Measurements from ENCODE around the gene MYO1E. TPM values are rescaled to one million over a fixed set of nuclear protein-coding genes. Genes with fewer than 3 reads are reported as not detected.

Gene MYO1E
- total RNA-seq, 1 donor from 2014 or later, result 71.3 TPM

DNA sequence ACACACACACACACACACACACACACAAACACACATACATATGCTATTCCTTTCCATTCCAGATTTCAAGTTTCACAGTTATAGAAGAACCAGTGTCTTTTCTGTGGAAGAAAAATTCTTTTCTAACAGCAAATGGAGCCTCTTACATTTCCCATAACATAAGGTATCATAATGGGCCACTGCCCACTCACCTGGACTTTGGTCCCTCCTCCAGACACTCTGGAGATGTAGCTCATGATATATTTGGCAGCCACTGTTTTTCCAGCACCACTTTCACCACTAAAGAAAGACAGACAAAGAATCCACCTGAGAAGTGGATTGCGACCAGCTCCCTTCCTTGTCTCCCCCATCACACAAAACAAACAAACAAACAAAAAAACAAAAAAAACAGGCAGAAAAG lies 136.3 kb downstream of the MYO1E start:
- no peak overlapping the region for H3K27ac Mint-ChIP-seq
- no peaks in the 10 kb centered on the region for H3K9me3 Mint-ChIP-seq
- DNase-seq (ENCODE audit: low spot score), result no peak
- peaks cover 7% of the 10 kb centered on the region for H3K27me3 Mint-ChIP-seq (ENCODE audit: low read depth)
- H3K4me1 Mint-ChIP-seq (ENCODE audit: low read depth), result peaks cover 11% of the 10 kb centered on the region
- intact Hi-C loops (cut with micrococcal nuclease), result no loop called here
- peaks cover 16% of the 10 kb centered on the region for H3K36me3 Mint-ChIP-seq (ENCODE audit: low read depth)
- no peak overlapping the region for H3K4me3 Mint-ChIP-seq (ENCODE audit: low read depth)

DNA sequence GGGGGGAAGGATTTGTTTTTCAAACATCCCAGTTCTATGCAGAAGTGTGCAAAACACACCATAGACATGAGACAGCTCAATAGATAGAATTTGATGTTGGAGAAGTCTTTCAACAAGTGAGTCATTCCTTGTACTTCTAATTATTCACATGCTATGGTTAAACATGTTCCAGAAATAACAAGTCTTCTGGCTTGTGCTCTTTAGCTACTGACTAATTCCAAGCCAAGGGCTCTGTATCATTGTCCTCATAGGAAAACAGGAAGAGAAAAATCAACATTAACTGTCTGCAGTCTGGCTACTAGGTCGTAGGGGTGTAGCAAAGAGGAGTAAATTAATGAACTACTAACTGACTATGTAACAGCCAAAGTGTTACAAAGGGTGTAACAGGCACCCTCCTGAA lies 140.2 kb downstream of the MYO1E start:
- peaks cover 11% of the 10 kb centered on the region for H3K4me1 Mint-ChIP-seq (ENCODE audit: low read depth)
- no peaks in the 10 kb centered on the region for H3K9me3 Mint-ChIP-seq
- H3K27ac Mint-ChIP-seq, result no peak overlapping the region

DNA sequence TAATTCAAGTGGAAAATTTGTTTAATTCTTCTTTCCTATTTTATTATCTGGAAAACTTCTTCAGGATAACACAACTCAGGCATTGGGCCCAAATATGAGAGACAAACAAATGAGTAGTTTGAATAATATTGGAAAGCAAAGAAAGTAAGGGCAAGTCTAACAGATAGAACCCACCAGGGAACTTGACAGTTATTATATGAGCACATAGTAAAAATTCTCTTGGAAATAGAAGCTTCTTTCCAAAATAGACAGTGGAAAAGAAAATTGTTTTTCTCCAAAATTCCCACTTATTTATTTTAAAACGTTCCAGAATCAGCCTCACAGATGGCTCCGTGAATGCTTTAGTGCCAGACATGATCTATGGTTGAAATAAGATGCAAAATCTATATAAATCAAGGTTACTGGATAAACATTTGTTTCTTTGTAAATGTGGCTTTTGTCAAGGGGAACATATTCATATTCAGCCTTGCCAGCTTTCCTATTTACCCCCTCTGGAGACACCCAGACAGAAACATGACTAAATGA lies 142.1 kb downstream of the MYO1E start:
- Mint-ChIP-seq H3K4me3 (ENCODE audit: low read depth) (no peak overlapping the region), H3K27me3 (ENCODE audit: low read depth) (peaks cover 2% of the 10 kb centered on the region)
- intact Hi-C loops (cut with micrococcal nuclease), result no loop called here

More for the DNA sequence above, 140.2 kb downstream of the MYO1E start:
- Mint-ChIP-seq H3K36me3 (ENCODE audit: low read depth) (peaks cover 17% of the 10 kb centered on the region), H3K27me3 (ENCODE audit: low read depth) (peaks cover 2% of the 10 kb centered on the region), H3K4me3 (ENCODE audit: low read depth) (no peak overlapping the region)
- intact Hi-C loops (cut with micrococcal nuclease), result no loop called here
- no peak for DNase-seq (ENCODE audit: low spot score)

DNA sequence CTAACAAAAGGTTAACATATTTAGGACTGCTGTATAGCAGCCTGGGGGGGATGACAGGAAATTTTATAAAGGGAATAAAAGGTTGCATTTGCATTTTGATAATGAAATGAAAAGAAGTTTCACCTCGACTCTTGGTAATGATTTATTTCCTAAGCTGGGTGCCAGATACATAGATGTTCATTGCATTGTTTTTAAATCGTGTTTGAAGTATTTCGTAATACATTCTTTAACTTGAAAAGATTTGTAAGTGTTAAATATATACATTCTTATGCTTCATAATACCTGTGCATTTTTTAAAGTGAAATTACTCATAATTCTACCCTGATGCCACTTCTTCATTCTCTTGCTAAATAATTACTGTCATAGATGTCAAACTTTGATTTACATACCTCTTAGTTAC lies 143.2 kb downstream of the MYO1E start:
- no peak for DNase-seq (ENCODE audit: low spot score)
- H3K9me3 Mint-ChIP-seq, result no peaks in the 10 kb centered on the region
- H3K4me1 Mint-ChIP-seq (ENCODE audit: low read depth), result peaks cover 4% of the 10 kb centered on the region
- intact Hi-C loops (cut with micrococcal nuclease), result no loop called here
- peaks cover 15% of the 10 kb centered on the region for H3K36me3 Mint-ChIP-seq (ENCODE audit: low read depth)
- H3K27me3 Mint-ChIP-seq (ENCODE audit: low read depth), result peaks cover 2% of the 10 kb centered on the region
- no peak overlapping the region for H3K27ac Mint-ChIP-seq
- H3K4me3 Mint-ChIP-seq (ENCODE audit: low read depth), result no peak overlapping the region

More for the DNA sequence above, 142.1 kb downstream of the MYO1E start:
- no peak overlapping the region for H3K27ac Mint-ChIP-seq
- DNase-seq (ENCODE audit: low spot score), result no peak
- H3K4me1 Mint-ChIP-seq (ENCODE audit: low read depth), result peaks cover 4% of the 10 kb centered on the region
- no peaks in the 10 kb centered on the region for H3K9me3 Mint-ChIP-seq
- peaks cover 15% of the 10 kb centered on the region for H3K36me3 Mint-ChIP-seq (ENCODE audit: low read depth)

DNA sequence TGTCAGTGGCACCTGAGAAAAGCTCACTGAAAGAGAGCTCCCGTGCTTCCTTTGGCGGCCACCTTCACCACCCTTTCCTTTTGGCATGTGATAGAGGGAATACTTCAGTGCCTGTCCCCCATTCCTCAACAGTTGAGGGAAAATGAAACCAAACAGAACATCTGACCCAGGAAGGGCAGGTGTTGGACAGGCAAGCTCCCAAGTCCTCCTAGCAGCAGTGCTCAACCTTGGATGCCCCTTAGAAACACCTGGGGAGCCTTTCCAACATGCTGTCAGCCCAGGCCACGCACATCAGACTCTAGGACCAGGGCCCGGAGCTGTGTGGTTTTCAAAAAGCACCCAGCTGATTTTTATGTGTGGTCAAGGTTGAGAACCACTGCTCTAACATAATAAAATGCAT lies 143.7 kb downstream of the MYO1E start:
- peaks cover 15% of the 10 kb centered on the region for H3K36me3 Mint-ChIP-seq (ENCODE audit: low read depth)
- no peak overlapping the region for H3K4me3 Mint-ChIP-seq (ENCODE audit: low read depth)
- DNase-seq (ENCODE audit: low spot score), result no peak
- H3K9me3 Mint-ChIP-seq, result no peaks in the 10 kb centered on the region
- H3K4me1 Mint-ChIP-seq (ENCODE audit: low read depth), result peaks cover 4% of the 10 kb centered on the region
- intact Hi-C loops (cut with micrococcal nuclease), result no loop called here
- peaks cover 2% of the 10 kb centered on the region for H3K27me3 Mint-ChIP-seq (ENCODE audit: low read depth)
- no peak overlapping the region for H3K27ac Mint-ChIP-seq

DNA sequence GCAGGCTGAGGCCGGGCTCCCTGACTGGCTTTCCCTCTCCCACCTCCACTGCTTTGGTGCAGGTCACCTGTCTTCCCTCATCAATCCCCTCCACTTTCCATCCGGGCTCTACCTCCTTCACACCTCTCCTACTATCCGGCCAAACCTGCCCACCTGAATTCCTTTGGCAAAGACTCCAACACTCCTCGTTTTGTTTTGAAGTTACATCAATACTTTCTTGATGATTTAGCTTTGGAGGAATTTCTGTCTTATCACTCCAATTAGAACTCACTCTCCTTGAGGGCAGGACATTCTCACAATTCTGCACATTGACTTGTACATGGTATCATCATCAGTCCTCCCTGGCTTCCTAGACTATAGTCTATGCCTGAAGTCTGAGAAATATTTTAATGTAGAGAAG lies 145.7 kb downstream of the MYO1E start:
- no peaks in the 10 kb centered on the region for H3K9me3 Mint-ChIP-seq
- no peak for DNase-seq (ENCODE audit: low spot score)

DNA sequence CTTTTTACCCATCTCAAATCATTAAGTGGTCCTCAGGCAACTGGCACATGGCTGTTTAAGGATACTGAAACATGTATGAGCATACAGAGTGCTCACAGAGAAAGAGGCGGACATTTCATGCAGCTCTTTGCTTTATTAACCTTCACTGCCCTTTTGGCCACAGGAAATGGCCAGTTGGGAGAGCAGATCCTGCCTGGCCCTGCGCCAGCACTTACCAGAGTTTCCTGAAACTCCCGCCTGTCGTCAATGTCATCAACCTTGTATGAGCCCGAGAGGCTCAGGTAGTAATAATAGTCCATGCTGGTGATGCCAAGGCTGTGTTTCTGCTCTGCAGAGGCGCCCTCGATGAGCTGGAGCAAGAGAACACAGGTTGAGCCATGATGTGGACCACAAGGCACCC lies 148.2 kb downstream of the MYO1E start:
- Mint-ChIP-seq H3K36me3 (ENCODE audit: low read depth) (peaks cover 27% of the 10 kb centered on the region), H3K4me3 (ENCODE audit: low read depth) (no peak overlapping the region), H3K27me3 (ENCODE audit: low read depth) (no peaks in the 10 kb centered on the region), H3K9me3 (no peaks in the 10 kb centered on the region), H3K4me1 (ENCODE audit: low read depth) (peaks cover 10% of the 10 kb centered on the region), H3K27ac (no peak overlapping the region)
- no peak for DNase-seq (ENCODE audit: low spot score)
- intact Hi-C loops (cut with micrococcal nuclease), result no loop called here

More for the DNA sequence above, 145.7 kb downstream of the MYO1E start:
- Mint-ChIP-seq H3K27ac (no peak overlapping the region), H3K4me1 (ENCODE audit: low read depth) (peaks cover 5% of the 10 kb centered on the region), H3K36me3 (ENCODE audit: low read depth) (peaks cover 18% of the 10 kb centered on the region), H3K4me3 (ENCODE audit: low read depth) (no peak overlapping the region), H3K27me3 (ENCODE audit: low read depth) (peaks cover under 1% of the 10 kb centered on the region)
- intact Hi-C loops (cut with micrococcal nuclease), result no loop called here

DNA sequence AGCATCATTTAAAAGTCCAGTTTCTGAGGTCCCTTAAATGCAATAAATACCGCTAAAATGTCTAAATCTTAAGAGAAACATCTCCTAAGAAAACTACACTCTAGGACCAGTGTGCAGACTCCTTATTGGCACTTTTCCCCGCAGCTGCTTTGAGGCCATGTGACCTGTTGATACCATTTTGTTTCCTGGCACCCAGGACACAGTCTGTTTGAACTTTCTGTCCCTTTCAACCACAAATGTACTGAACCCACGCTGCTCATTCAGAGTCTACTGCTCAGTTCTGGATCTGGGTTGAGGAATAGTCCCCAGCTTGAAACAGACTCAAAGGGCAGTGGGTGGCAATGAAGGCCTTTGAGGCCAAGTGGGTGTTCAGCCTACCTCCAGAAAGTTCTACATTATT lies 148.9 kb downstream of the MYO1E start:
- Mint-ChIP-seq H3K27me3 (ENCODE audit: low read depth) (no peaks in the 10 kb centered on the region), H3K9me3 (no peaks in the 10 kb centered on the region), H3K4me3 (ENCODE audit: low read depth) (no peak overlapping the region), H3K4me1 (ENCODE audit: low read depth) (peaks cover 10% of the 10 kb centered on the region), H3K36me3 (ENCODE audit: low read depth) (peaks cover 28% of the 10 kb centered on the region), H3K27ac (no peak overlapping the region)
- DNase-seq (ENCODE audit: low spot score), result no peak
- intact Hi-C loops (cut with micrococcal nuclease), result no loop called here

DNA sequence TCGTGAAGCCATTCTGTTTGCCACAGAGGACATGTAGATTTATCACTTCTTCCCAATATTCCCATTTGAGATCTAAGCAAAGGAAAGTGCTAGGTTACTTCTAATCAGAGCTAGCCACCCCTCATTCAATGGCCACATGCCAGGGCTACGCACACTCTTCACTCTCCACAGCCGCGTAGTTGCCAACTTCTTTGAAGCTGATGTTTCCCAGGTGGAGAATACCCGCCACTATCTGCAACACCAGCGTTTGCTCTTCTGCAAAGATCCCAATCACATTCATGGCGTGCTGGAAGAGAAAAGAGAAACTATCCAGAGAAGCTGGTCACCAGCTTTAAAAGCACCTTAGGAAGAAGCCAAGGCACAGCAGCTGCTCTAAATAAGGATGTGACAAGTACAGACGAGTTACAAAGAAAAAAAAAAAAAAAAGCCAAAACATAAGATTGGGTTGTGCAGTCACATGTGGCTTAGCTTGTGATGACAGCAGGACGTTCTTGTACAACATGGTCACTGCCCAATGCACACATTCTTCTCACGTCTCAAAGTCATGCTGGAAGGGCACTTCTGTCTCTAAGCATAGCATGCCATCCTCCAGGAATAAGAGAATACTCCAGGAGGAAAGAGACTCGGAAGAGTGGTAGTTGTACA lies 149.6 kb downstream of the MYO1E start:
- H3K4me1 Mint-ChIP-seq (ENCODE audit: low read depth), result peaks cover 10% of the 10 kb centered on the region
- H3K4me3 Mint-ChIP-seq (ENCODE audit: low read depth), result no peak overlapping the region
- peaks cover 31% of the 10 kb centered on the region for H3K36me3 Mint-ChIP-seq (ENCODE audit: low read depth)
- no peak for DNase-seq (ENCODE audit: low spot score)
- no peaks in the 10 kb centered on the region for H3K27me3 Mint-ChIP-seq (ENCODE audit: low read depth)
- H3K27ac Mint-ChIP-seq, result no peak overlapping the region
- H3K9me3 Mint-ChIP-seq, result no peaks in the 10 kb centered on the region
- intact Hi-C loops (cut with micrococcal nuclease), result no loop called here

DNA sequence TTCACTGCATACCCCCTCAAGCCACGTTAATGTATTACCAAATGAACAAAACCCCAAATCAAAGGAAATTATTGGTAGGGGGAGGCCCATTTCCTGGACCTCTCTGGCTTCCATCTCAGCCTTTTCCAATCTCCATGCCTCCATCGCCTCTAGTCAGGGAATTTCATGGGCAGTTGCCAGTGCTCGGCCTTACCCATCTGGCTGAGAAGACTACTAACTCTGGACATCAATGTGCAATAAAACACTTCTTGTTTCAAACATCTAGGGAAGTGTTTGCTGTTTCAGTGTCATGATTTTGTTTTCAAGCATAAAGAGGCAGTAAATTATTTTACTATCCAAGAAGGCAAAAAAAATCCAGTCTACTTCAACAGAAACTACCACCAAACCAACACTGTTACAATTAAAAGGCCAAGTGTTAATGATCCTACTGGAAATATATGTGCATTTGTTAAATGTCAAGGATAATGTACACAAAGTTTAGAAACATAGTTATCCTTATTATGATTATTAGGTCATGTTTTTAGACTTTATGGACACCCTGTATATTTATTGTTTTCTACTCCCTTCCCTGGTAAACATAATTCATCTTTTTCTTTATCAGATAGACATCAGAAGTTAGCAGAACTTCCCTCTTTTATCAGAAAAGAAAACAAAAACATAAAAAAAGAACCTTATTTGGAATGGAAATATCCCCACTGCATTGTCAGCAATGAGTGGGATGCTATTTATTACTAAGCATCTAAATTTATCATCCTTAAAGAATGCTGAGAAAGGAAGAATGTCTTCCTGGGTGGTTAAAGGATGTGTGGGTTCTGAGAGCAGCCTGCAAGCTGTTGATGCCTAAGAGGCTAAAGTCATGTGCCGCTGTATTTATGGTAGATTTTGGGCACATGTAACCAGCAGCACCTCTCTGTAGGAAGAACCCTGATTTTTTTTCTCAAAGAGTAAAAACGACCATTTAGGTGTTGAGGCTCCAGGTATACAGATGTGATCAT lies 150.9 kb downstream of the MYO1E start:
- DNase-seq (ENCODE audit: low spot score), result no peak
- Mint-ChIP-seq H3K27me3 (ENCODE audit: low read depth) (no peaks in the 10 kb centered on the region), H3K9me3 (no peaks in the 10 kb centered on the region), H3K4me3 (ENCODE audit: low read depth) (no peak overlapping the region), H3K27ac (no peak overlapping the region), H3K36me3 (ENCODE audit: low read depth) (peaks cover 26% of the 10 kb centered on the region), H3K4me1 (ENCODE audit: low read depth) (peaks cover 8% of the 10 kb centered on the region)
- intact Hi-C loops (cut with micrococcal nuclease), result no loop called here

DNA sequence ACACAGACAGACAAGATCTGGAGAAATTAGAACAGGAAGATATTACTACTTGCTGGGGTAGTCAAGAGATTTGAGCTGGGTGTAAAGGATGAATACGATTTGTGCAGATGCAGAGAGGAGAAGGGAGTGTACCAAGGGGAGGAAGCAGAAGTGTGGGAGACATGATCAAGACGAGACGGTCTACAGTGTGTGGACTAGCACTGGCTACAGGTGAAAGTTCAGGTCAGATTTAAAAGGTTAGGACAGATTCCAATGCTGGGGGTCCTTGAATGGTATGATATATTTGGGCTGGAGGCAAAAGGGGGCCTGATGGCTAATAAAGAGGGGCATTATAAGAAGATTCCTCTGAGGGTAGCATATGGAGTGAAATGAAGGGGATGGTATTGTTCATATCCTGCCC lies 154.0 kb downstream of the MYO1E start:
- Mint-ChIP-seq H3K27me3 (ENCODE audit: low read depth) (peaks cover 2% of the 10 kb centered on the region), H3K27ac (no peak overlapping the region), H3K36me3 (ENCODE audit: low read depth) (peaks cover 35% of the 10 kb centered on the region), H3K9me3 (no peaks in the 10 kb centered on the region), H3K4me1 (ENCODE audit: low read depth) (peaks cover 6% of the 10 kb centered on the region), H3K4me3 (ENCODE audit: low read depth) (no peak overlapping the region)
- intact Hi-C loops (cut with micrococcal nuclease), result no loop called here
- no peak for DNase-seq (ENCODE audit: low spot score)

DNA sequence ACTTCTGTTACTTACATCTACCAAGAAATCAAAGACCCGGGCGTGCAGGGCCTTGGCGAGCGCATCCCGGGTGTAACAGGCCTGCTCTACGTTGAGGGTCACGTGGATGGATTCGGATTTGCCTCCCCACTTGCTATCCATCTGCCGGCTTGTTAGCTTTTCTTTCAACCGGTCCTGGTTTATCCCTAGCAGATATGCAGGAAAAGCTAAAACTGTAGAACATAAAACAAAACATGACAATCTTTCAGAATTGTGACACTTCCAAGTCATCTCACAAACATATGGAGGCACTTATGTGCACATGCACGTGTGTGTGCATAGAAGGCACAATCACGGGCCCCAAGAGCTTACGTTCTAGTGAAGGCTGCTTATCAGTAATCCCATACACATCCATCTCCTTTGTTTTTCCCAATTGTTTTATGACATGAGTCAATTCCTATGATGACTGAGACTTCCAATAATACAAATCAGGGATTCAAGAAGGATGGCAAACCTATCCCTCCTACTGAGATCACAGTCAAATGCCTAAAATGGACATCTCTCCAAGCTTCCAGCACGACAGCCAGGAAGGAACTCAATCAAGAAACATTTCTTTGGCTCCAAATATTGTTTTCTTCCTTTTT lies 154.7 kb downstream of the MYO1E start:
- H3K9me3 Mint-ChIP-seq, result no peaks in the 10 kb centered on the region
- H3K27ac Mint-ChIP-seq, result no peak overlapping the region
- no peak for DNase-seq (ENCODE audit: low spot score)
- intact Hi-C loops (cut with micrococcal nuclease), result no loop called here
- H3K4me1 Mint-ChIP-seq (ENCODE audit: low read depth), result peaks cover 6% of the 10 kb centered on the region
- peaks cover 2% of the 10 kb centered on the region for H3K27me3 Mint-ChIP-seq (ENCODE audit: low read depth)
- peaks cover 34% of the 10 kb centered on the region for H3K36me3 Mint-ChIP-seq (ENCODE audit: low read depth)
- H3K4me3 Mint-ChIP-seq (ENCODE audit: low read depth), result no peak overlapping the region

All from activated T-helper 2 cell treated with anti-CD3 and anti-CD28 coated beads, Interferon-gamma antibody, Interleukin-2, Interleukin-4, amounts not matched to agents 10 μg/mL and 5 μg/mL and 100 μg/mL, durations not matched to agents 14 hours and 24 hours and 36 hours (primary cell).